SK-N-SH (cell line): ENCODE data around the gene PHF12. TPM values are rescaled to one million over a fixed set of nuclear protein-coding genes. Genes with fewer than 3 reads are reported as not detected.

Experiments used
- CTCF ChIA-PET: fragments of 300-600, 350-600 bp; formaldehyde crosslinking; extraction: SDS; loops from one replicate; lab custom pipeline; 2021; lab: Yijun Ruan, JAX
- POLR2A ChIA-PET: fragments of 350-600 bp; sonication (Branson Sonifier 250); formaldehyde crosslinking; extraction: SDS; loops from one replicate; lab custom pipeline; 2020; ENCODE audit warnings: antibody characterized with exemption, inconsistent platforms; lab: Yijun Ruan, JAX
- DNase-seq: peaks from one replicate; pipeline ENCODE4 v3.0.0; 2012
- H2AFZ ChIP-seq: fragments of 200-600 bp; sonication (generic); 2 replicates; pipeline ENCODE4 v1.8.1; 2016; ENCODE audit warnings: antibody characterized with exemption, mild to moderate bottlenecking, low read depth
- H3F3A ChIP-seq: fragments of 200-600 bp; sonication (generic); replicated peaks from 2 replicates; pipeline ENCODE3; 2016; ENCODE audit warnings: antibody characterized with exemption, mild to moderate bottlenecking; ENCODE audit not compliant: insufficient read depth
- H3K27ac ChIP-seq, 2 experiments: fragments of 200-500 bp in 1 of 2; fragments of 200-600 bp in 1 of 2; sonication (Bioruptor generic) in 1 of 2; sonication (generic), shearing (Covaris generic) in 1 of 2; 2 replicates each; pipeline versions ENCODE4 v1.5.1 to v1.6.1; 2014 to 2016; ENCODE audit warnings: low read depth in 2 of 2, inconsistent platforms in 1 of 2, low read length in 1 of 2, mild to moderate bottlenecking in 1 of 2, mixed read lengths in 1 of 2
- H3K27me3 ChIP-seq: fragments of 200-600 bp; sonication (generic), shearing (Covaris generic); 2 replicates; pipeline ENCODE4 v1.6.1; 2016; ENCODE audit warnings: mixed run types; ENCODE audit not compliant: insufficient read depth
- H3K36me3 ChIP-seq, 2 experiments: fragments of 200-500 bp in 1 of 2; fragments of 200-600 bp in 1 of 2; sonication (Bioruptor generic) in 1 of 2; sonication (generic) in 1 of 2; replicated peaks in 1 of 2; 2 replicates each; pipeline versions ENCODE3 to v1.5.1; 2014 to 2016; ENCODE audit warnings: low read length in 1 of 2, mild to moderate bottlenecking in 1 of 2; ENCODE audit not compliant: insufficient read depth in 2 of 2, control insufficient read depth in 1 of 2
- H3K4me1 ChIP-seq, 2 experiments: fragments of 200-500 bp in 1 of 2; fragments of 200-600 bp in 1 of 2; sonication (Bioruptor generic) in 1 of 2; sonication (generic), shearing (Covaris generic) in 1 of 2; 2 replicates each; pipeline versions ENCODE4 v1.5.1 to v1.6.1; 2014 to 2016; ENCODE audit warnings: low read depth in 1 of 2, low read length in 1 of 2, mixed run types in 1 of 2; ENCODE audit not compliant: insufficient read depth in 2 of 2, control insufficient read depth in 1 of 2
- H3K4me2 ChIP-seq: fragments of 200-600 bp; sonication (generic), shearing (Covaris generic); 2 replicates; pipeline ENCODE4 v1.6.1; 2017; ENCODE audit warnings: mixed run types
- H3K4me3 ChIP-seq, 2 experiments: fragments of 200-500 bp in 1 of 2; fragments of 200-600 bp in 1 of 2; sonication (Bioruptor generic) in 1 of 2; sonication (generic), shearing (Covaris generic) in 1 of 2; 2 replicates each; pipeline versions ENCODE4 v1.5.1 to v1.8.1; 2014 to 2016; ENCODE audit warnings: low read depth in 2 of 2, inconsistent platforms in 1 of 2, low read length in 1 of 2, mild to moderate bottlenecking in 1 of 2, mixed read lengths in 1 of 2, moderate library complexity in 1 of 2
- H3K79me2 ChIP-seq: fragments of 200-600 bp; sonication (generic); 2 replicates; pipeline ENCODE4 v1.8.1; 2017; ENCODE audit warnings: mild to moderate bottlenecking; ENCODE audit not compliant: insufficient read depth
- H3K9ac ChIP-seq: fragments of 200-600 bp; sonication (generic); 2 replicates; pipeline ENCODE4 v1.6.1; 2017; ENCODE audit warnings: mixed run types
- H3K9me2 ChIP-seq: fragments of 200-600 bp; sonication (generic); 2 replicates; pipeline ENCODE4 v1.6.1; 2017; ENCODE audit warnings: mixed run types
- H3K9me3 ChIP-seq: fragments of 200-600 bp; sonication (generic); 2 replicates; pipeline ENCODE4 v1.6.1; 2017; ENCODE audit warnings: mixed run types, mild to moderate bottlenecking, moderate library complexity
- H4K20me1 ChIP-seq: fragments of 200-600 bp; sonication (generic); 2 replicates; pipeline ENCODE4 v1.6.1; 2017; ENCODE audit warnings: mild to moderate bottlenecking, mixed run types; ENCODE audit not compliant: insufficient read depth
- EP300 ChIP-seq, 2 experiments: IDR thresholded peaks; 2 replicates each; pipeline versions ENCODE4 v1.4.0 to v1.6.1; 2012; ENCODE audit warnings: borderline replicate concordance in 1 of 2, low read depth in 1 of 2, low read length in 1 of 2
- FOSL2 ChIP-seq: IDR thresholded peaks from 2 replicates; pipeline ENCODE4 v1.4.0; 2012; ENCODE audit warnings: low read depth, mild to moderate bottlenecking, moderate library complexity, borderline replicate concordance
- FOXJ3 ChIP-seq: sonication (generic); formaldehyde crosslinking; IDR thresholded peaks from 2 replicates; pipeline ENCODE4 v1.5.1; 2020; ENCODE audit warnings: mild to moderate bottlenecking, missing genetic modification reagents
- FOXM1 ChIP-seq: IDR thresholded peaks from 2 replicates; pipeline ENCODE4 v1.4.0; 2012; ENCODE audit warnings: low read depth, mild to moderate bottlenecking
- GABPA ChIP-seq: IDR thresholded peaks from 2 replicates; pipeline ENCODE4 v1.4.0; 2012; ENCODE audit warnings: low read depth, mild to moderate bottlenecking
- GATA2 ChIP-seq: sonication (generic); formaldehyde crosslinking; IDR thresholded peaks from 2 replicates; pipeline ENCODE4 v1.5.0; 2020; ENCODE audit warnings: mild to moderate bottlenecking, missing genetic modification reagents
- JUND ChIP-seq: IDR thresholded peaks from 2 replicates; pipeline ENCODE4 v1.4.0; 2012
- MAX ChIP-seq: IDR thresholded peaks from 2 replicates; pipeline ENCODE4 v1.4.0; 2012; ENCODE audit warnings: low read depth
- MEF2A ChIP-seq: IDR thresholded peaks from 2 replicates; pipeline ENCODE4 v1.4.0; 2012; ENCODE audit warnings: low read depth, borderline replicate concordance
- NRF1 ChIP-seq: IDR thresholded peaks from 2 replicates; pipeline ENCODE4 v1.6.1; 2012; ENCODE audit warnings: low read depth, mild to moderate bottlenecking, low read length
- RAD21 ChIP-seq: IDR thresholded peaks from 2 replicates; pipeline ENCODE4 v1.6.1; 2012; ENCODE audit warnings: mild to moderate bottlenecking, low read length
- RCOR1 ChIP-seq: fragments of 150-350 bp; IDR thresholded peaks from 2 replicates; pipeline ENCODE4 v1.6.1; 2017; ENCODE audit warnings: antibody characterized with exemption, low read length
- RXRA ChIP-seq: IDR thresholded peaks from 2 replicates; pipeline ENCODE4 v1.4.0; 2012; ENCODE audit warnings: low read depth, mild to moderate bottlenecking, borderline replicate concordance
- SMC3 ChIP-seq: IDR thresholded peaks from 2 replicates; pipeline ENCODE4 v1.6.1; 2012; ENCODE audit warnings: low read depth, low read length, improper control_type of control experiment
- TAF1 ChIP-seq: IDR thresholded peaks from 2 replicates; pipeline ENCODE4 v1.6.1; 2012; ENCODE audit warnings: low read depth, mild to moderate bottlenecking, low read length, moderate library complexity, borderline replicate concordance
- TCF12 ChIP-seq: IDR thresholded peaks from 2 replicates; pipeline ENCODE4 v1.4.0; 2012
- TEAD4 ChIP-seq: IDR thresholded peaks from 2 replicates; pipeline ENCODE4 v1.4.0; 2012; ENCODE audit warnings: mild to moderate bottlenecking, borderline replicate concordance; ENCODE audit not compliant: insufficient read depth
- ZBTB33 ChIP-seq: IDR thresholded peaks from 2 replicates; pipeline ENCODE4 v1.4.0; 2012; ENCODE audit warnings: low read depth, borderline replicate concordance
- WGBS: methylation state at CpG from one replicate; pipeline ENCODE4 v1.1.6; 2017; ENCODE audit warnings: low lambda C conversion rate; 5-methylcytosine and 5-hydroxymethylcytosine counted together
- polyA plus RNA-seq, 3 experiments: library from polyadenylated mRNA; depleted of rRNA; stranded (reverse); fragments of >200 nt; gene quantifications; 2 replicates each; pipeline ENCODE4 v1.2.3, GENCODE V29; 2012
- TF ChIP-seq, protein P1 (sequence below): fragments of 150-350 bp; IDR thresholded peaks from 2 replicates; pipeline ENCODE4 v1.6.1; 2016; ENCODE audit warnings: mild to moderate bottlenecking, low read depth, low read length
- TF ChIP-seq, protein P2 (sequence below): fragments of 200-600 bp; sonication (generic); IDR thresholded peaks from 2 replicates; pipeline ENCODE4 v1.6.1; 2017; ENCODE audit warnings: antibody characterized with exemption, mild to moderate bottlenecking, moderate library complexity

PHF12 gene
- polyA plus RNA-seq, 1 of the 3 experiments (the other 2 are of a cell fraction), result 24.0 TPM

DNA sequence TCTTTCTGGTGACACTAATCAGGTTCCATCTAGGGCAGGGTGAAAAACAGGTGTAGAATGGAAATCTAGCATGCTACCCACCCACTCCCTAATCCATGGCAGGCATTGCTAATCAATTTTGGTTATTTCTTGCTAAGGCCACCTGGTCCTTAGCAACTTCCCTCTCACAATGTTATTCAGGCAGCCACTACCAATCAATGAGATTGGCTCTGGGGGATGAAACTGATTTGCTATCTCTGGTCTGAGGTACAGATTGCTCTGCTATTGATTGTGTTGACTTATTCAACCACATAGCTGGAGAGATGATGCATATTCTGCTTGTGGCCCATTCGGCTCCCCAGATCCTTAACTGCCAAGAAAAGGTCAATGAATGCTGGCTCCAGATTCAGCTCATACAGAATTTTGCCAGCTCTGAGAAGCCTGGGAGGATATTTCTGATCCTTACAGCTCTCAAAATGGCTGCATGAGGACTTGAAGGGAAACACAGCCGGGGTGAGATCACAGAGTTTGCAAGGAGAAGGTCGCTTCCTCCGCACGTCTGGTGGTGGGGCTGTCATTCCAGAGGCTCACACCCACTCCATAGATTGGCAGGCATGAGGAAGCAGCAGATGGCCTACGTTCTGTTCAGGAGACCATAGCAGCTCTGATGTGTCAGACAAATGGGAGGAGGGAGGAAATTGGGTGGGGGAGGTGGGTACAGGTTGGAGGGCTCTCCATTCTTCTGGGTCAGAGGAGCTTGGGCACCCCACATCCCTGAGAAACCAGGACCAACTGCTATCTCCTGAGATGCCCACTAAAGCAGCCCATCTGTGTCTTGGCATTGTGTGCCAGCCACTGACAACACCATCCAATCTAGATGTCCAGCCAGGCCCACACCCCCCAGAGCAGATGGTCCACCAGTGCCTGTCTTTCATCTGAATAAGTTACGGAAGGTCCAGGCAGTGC lies 32.2 kb upstream of the PHF12 start:
- ChIA-PET CTCF (interaction anchor here (0.9 to 3.3 kb wide), 9 partner anchors 10 to 235 kb away, joined by 3 to 15 read pairs (median 4); no protein-coding TSS in a partner anchor), POLR2A (no interaction called here)
- Histone ChIP-seq H3K27ac (no peak overlapping the region), H3K4me1 (peaks cover 12 to 13% of the 10 kb centered on the region in 2 experiments; a peak in 2 of 4 replicates), H3K9me2 (no peaks in the 10 kb centered on the region), H3K4me2 (no peak overlapping the region), H3K9me3 (no peaks in the 10 kb centered on the region), H3K4me3 (no peak overlapping the region), H3K27me3 (no peaks in the 10 kb centered on the region; the same call in 1 of the 2 replicates), H2AFZ (no peak overlapping the region), H3K36me3 (no peaks in the 10 kb centered on the region), H3K79me2 (no peaks in the 10 kb centered on the region), H3F3A (no peaks in the 10 kb centered on the region), H3K9ac (no peak overlapping the region), H4K20me1 (no peaks in the 10 kb centered on the region)
- no peak for DNase-seq
- 44% methylated on average over 6 of the region's 7 CpGs for WGBS
- no peak for TF ChIP-seq FOXM1
- no peak for TF ChIP-seq FOSL2
- TF ChIP-seq EP300 (IDR thresholded peaks at IDR 0.05; ENCODE audit: borderline replicate concordance in 1 of 2, low read depth in 1 of 2, low read length in 1 of 2), result no peak
- no peak for TF ChIP-seq SMC3
- no peak for TF ChIP-seq TCF12

GRCh38 chr17:28982131-28982793 lies 30.9 kb upstream of the PHF12 start:
- peaks cover 12 to 26% of the 10 kb centered on the region in 2 experiments; a peak in 2 of 4 replicates for H3K4me1 ChIP-seq
- no peak overlapping the region for H3K4me2 ChIP-seq
- H3K27ac ChIP-seq, result no peak overlapping the region
- H3K27me3 ChIP-seq, result peaks cover 4% of the 10 kb centered on the region; the same call in 1 of the 2 replicates
- ChIA-PET CTCF (interaction anchor here (1.0 to 3.3 kb wide), 6 partner anchors 9 to 142 kb away, joined by 4 to 15 read pairs (median 8); no protein-coding TSS in a partner anchor), POLR2A (no interaction called here)
- WGBS, result 73% methylated on average over 11 of the region's 11 CpGs
- DNase-seq, result no peak
- no peak overlapping the region for H2AFZ ChIP-seq
- no peaks in the 10 kb centered on the region for H3K9me3 ChIP-seq
- no peak for TF ChIP-seq JUND
- no peak for TF ChIP-seq TEAD4
- TF ChIP-seq, protein P1, sequence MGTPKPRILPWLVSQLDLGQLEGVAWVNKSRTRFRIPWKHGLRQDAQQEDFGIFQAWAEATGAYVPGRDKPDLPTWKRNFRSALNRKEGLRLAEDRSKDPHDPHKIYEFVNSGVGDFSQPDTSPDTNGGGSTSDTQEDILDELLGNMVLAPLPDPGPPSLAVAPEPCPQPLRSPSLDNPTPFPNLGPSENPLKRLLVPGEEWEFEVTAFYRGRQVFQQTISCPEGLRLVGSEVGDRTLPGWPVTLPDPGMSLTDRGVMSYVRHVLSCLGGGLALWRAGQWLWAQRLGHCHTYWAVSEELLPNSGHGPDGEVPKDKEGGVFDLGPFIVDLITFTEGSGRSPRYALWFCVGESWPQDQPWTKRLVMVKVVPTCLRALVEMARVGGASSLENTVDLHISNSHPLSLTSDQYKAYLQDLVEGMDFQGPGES, result no peak
- no peak for TF ChIP-seq MAX
- no peak for TF ChIP-seq RXRA
- no peak for TF ChIP-seq RAD21
- TF ChIP-seq, protein P2, sequence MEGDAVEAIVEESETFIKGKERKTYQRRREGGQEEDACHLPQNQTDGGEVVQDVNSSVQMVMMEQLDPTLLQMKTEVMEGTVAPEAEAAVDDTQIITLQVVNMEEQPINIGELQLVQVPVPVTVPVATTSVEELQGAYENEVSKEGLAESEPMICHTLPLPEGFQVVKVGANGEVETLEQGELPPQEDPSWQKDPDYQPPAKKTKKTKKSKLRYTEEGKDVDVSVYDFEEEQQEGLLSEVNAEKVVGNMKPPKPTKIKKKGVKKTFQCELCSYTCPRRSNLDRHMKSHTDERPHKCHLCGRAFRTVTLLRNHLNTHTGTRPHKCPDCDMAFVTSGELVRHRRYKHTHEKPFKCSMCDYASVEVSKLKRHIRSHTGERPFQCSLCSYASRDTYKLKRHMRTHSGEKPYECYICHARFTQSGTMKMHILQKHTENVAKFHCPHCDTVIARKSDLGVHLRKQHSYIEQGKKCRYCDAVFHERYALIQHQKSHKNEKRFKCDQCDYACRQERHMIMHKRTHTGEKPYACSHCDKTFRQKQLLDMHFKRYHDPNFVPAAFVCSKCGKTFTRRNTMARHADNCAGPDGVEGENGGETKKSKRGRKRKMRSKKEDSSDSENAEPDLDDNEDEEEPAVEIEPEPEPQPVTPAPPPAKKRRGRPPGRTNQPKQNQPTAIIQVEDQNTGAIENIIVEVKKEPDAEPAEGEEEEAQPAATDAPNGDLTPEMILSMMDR, result no peak
- no peak for TF ChIP-seq GATA2 (CRISPR knock-in tag)
- TF ChIP-seq FOSL2, result no peak
- TF ChIP-seq SMC3, result no peak
- TF ChIP-seq NRF1, result no peak
- TF ChIP-seq TAF1, result no peak
- no peak for TF ChIP-seq FOXJ3 (CRISPR knock-in tag)
- TF ChIP-seq GABPA, result no peak
- no peak for TF ChIP-seq EP300 (IDR thresholded peaks at IDR 0.05; ENCODE audit: borderline replicate concordance in 1 of 2, low read depth in 1 of 2, low read length in 1 of 2)
- no peak for TF ChIP-seq ZBTB33
- TF ChIP-seq FOXM1, result no peak
- no peak for TF ChIP-seq RCOR1
- TF ChIP-seq MEF2A, result no peak
- H3K9ac ChIP-seq, result no peak overlapping the region
- H3K36me3 ChIP-seq, result no peaks in the 10 kb centered on the region
- H3K4me3 ChIP-seq, result no peak overlapping the region
- H3K9me2 ChIP-seq, result no peaks in the 10 kb centered on the region
- 0 out of 2 replicates have a peak, but pooled peaks cover 4% of the 10 kb centered on the region for H4K20me1 ChIP-seq
- H3F3A ChIP-seq, result no peaks in the 10 kb centered on the region
- no peaks in the 10 kb centered on the region for H3K79me2 ChIP-seq
